Right lobe of liver (tissue), 4 donors: Measurements from ENCODE around the gene PON3.

Source experiments
- CTCF ChIP-seq, 4 donors: fragments of 200-600 bp in 3 of 4; fragments of 450-650 bp in 1 of 4; IDR thresholded peaks; one replicate each; pipeline versions ENCODE4 v1.5.1 to v1.8.0; 2016 to 2022; ENCODE audit warnings: antibody characterized with exemption in 4 of 4, mild to moderate bottlenecking in 2 of 4
- POLR2A ChIP-seq: fragments of 450-650 bp; IDR thresholded peaks from one replicate; pipeline ENCODE4 v1.6.1; 2017; ENCODE audit warnings: antibody characterized with exemption, mild to moderate bottlenecking
- donor health status: DM: no; HTN: no; CAD: no.
- donor health status: DM: no; HTN: no; CAD: no.
- donor health status: DM: no; HTN: yes; CAD: no.

- TF ChIP-seq CTCF (IDR thresholded peaks at IDR 0.05) (no peak), POLR2A (no peak)
Measured at GRCh38 chr7:95322854-95323253, 73.3 kb downstream of the PON3 start.
